WTC11 (cell line): ENCODE data around the gene WNK1. TPM values are rescaled to one million over a fixed set of nuclear protein-coding genes. Genes with fewer than 3 reads are reported as not detected.
A peak's percentile ranks its signal among the peaks of the same experiment; 100 is the strongest.

Experiments used
- ATAC-seq: fragments of 200-7000 bp; cut with Tn5 transposase; 2 replicates; pipeline ENCODE4 v1.10.0; 2021; ENCODE audit warnings: mild to moderate bottlenecking, moderate library complexity
- CTCF ChIA-PET: fragments of 300-600 bp; sonication (Branson Sonifier 250); formaldehyde crosslinking; loops from one replicate; lab custom pipeline; 2021; ENCODE audit warnings: antibody characterized with exemption; lab: Charles Lee
- POLR2A ChIA-PET: fragments of 350-600 bp; sonication (Branson Sonifier 250); formaldehyde crosslinking; loops from one replicate; lab custom pipeline; 2021; ENCODE audit warnings: antibody characterized with exemption; lab: Charles Lee
- DNase-seq: peaks from one replicate; pipeline ENCODE4 v3.0.0; 2021; ENCODE audit warnings: low spot score
- H3K27ac Mint-ChIP-seq: 2 replicates; pipeline ENCODE4 v1.8.0; 2021; ENCODE audit warnings: mixed read lengths
- H3K27me3 Mint-ChIP-seq: 2 replicates; pipeline ENCODE4 v1.8.0; 2021; ENCODE audit warnings: low read depth, mild to moderate bottlenecking, moderate library complexity, mixed read lengths
- H3K36me3 Mint-ChIP-seq: 2 replicates; pipeline ENCODE4 v1.8.0; 2021; ENCODE audit warnings: mixed read lengths
- H3K4me1 Mint-ChIP-seq: 2 replicates; pipeline ENCODE4 v1.8.0; 2022; ENCODE audit warnings: mixed read lengths
- H3K4me3 Mint-ChIP-seq: 2 replicates; pipeline ENCODE4 v1.8.0; 2021; ENCODE audit warnings: mild to moderate bottlenecking, moderate library complexity, mixed read lengths
- H3K9me3 Mint-ChIP-seq: 2 replicates; pipeline ENCODE4 v1.8.0; 2021; ENCODE audit warnings: mixed read lengths
- AFF4 ChIP-seq: sonication (generic); formaldehyde crosslinking; IDR thresholded peaks from 2 replicates; pipeline ENCODE4 v1.8.1; 2023; ENCODE audit warnings: mild to moderate bottlenecking, missing genetic modification reagents, borderline replicate concordance
- CREM ChIP-seq: sonication (generic); formaldehyde crosslinking; IDR thresholded peaks from 2 replicates; pipeline ENCODE4 v1.8.1; 2022; ENCODE audit warnings: mild to moderate bottlenecking, missing genetic modification reagents, moderate library complexity
- E2F1 ChIP-seq: sonication (generic); formaldehyde crosslinking; IDR thresholded peaks from 2 replicates; pipeline ENCODE4 v1.8.0; 2022; ENCODE audit warnings: mild to moderate bottlenecking, missing genetic modification reagents
- FOXJ3 ChIP-seq: sonication (generic); formaldehyde crosslinking; IDR thresholded peaks from 2 replicates; pipeline ENCODE4 v1.9.0; 2021; ENCODE audit warnings: missing genetic modification reagents, mild to moderate bottlenecking, borderline replicate concordance
- GRHL2 ChIP-seq: fragments of 250-450 bp; sonication (Bioruptor Pico); IDR thresholded peaks from 2 replicates; pipeline ENCODE4 v1.8.0; 2022; ENCODE audit warnings: mild to moderate bottlenecking, moderate library complexity; ENCODE audit not compliant: insufficient replicate concordance, severe bottlenecking
- MYBL2 ChIP-seq: sonication (generic); formaldehyde crosslinking; IDR thresholded peaks from 2 replicates; pipeline ENCODE4 v1.8.1; 2023; ENCODE audit warnings: mild to moderate bottlenecking, moderate library complexity, missing genetic modification reagents
- NR2C2 ChIP-seq: sonication (generic); formaldehyde crosslinking; IDR thresholded peaks from 2 replicates; pipeline ENCODE4 v1.8.0; 2022; ENCODE audit warnings: mild to moderate bottlenecking, missing genetic modification reagents
- SOX15 ChIP-seq: fragments of 250-450 bp; sonication (Bioruptor Pico); IDR thresholded peaks from 2 replicates; pipeline ENCODE4 v1.9.0; 2021; ENCODE audit warnings: mild to moderate bottlenecking
- TP53 ChIP-seq: sonication (generic); formaldehyde crosslinking; IDR thresholded peaks from 2 replicates; pipeline ENCODE4 v1.8.1; 2023; ENCODE audit warnings: mild to moderate bottlenecking, missing genetic modification reagents
- USF2 ChIP-seq: sonication (generic); formaldehyde crosslinking; IDR thresholded peaks from 2 replicates; pipeline ENCODE4 v1.8.1; 2023; ENCODE audit warnings: mild to moderate bottlenecking, missing genetic modification reagents, moderate library complexity
- ZBTB21 ChIP-seq: sonication (generic); formaldehyde crosslinking; IDR thresholded peaks from 2 replicates; pipeline ENCODE4 v1.8.1; 2023; ENCODE audit warnings: mild to moderate bottlenecking, missing genetic modification reagents, borderline replicate concordance
- ZNF121 ChIP-seq: sonication (generic); formaldehyde crosslinking; IDR thresholded peaks from 2 replicates; pipeline ENCODE4 v1.8.0; 2023; ENCODE audit warnings: missing genetic modification reagents
- ZNF281 ChIP-seq: sonication (generic); formaldehyde crosslinking; IDR thresholded peaks from 2 replicates; pipeline ENCODE4 v1.8.0; 2023; ENCODE audit warnings: mild to moderate bottlenecking, missing genetic modification reagents
- ZNF317 ChIP-seq: sonication (generic); formaldehyde crosslinking; IDR thresholded peaks from 2 replicates; pipeline ENCODE4 v1.8.1; 2023; ENCODE audit warnings: low read depth, mild to moderate bottlenecking, moderate library complexity, missing genetic modification reagents, borderline replicate concordance
- ZNF416 ChIP-seq: fragments of 250-450 bp; sonication (Bioruptor Pico); IDR thresholded peaks from 2 replicates; pipeline ENCODE4 v1.9.0; 2021; ENCODE audit warnings: mild to moderate bottlenecking, inconsistent platforms
- ZNF423 ChIP-seq: fragments of 250-450 bp; sonication (Bioruptor Pico); IDR thresholded peaks from 2 replicates; pipeline ENCODE4 v2.1.2; 2022; ENCODE audit warnings: mild to moderate bottlenecking, moderate library complexity
- total RNA-seq: library from RNA; stranded (reverse); gene quantifications from 3 replicates; pipeline ENCODE4 v1.2.3, GENCODE V29; 2021

The WNK1 gene
- total RNA-seq, 1 experiment from 2014 or later = 118 TPM

- DNase-seq = no peak
- ChIA-PET POLR2A (interaction anchor here (0.7 kb wide), 1 partner anchor 176 kb away, joined by 6 read pairs; no protein-coding TSS in a partner anchor), CTCF (interaction anchor here (0.7 to 1.7 kb wide), 4 partner anchors 7 to 231 kb away, joined by 3 to 6 read pairs (median 4); no protein-coding TSS in a partner anchor)
- no peak for TF ChIP-seq FOXJ3 (CRISPR knock-in tag)
- TF ChIP-seq ZNF121 (CRISPR knock-in tag) = peak; percentile 27; the same call in 1 of the 2 replicates
- Mint-ChIP-seq H3K27ac (no peak overlapping the region; the same call in 1 of the 2 replicates), H3K4me3 (no peak overlapping the region), H3K27me3 (no peaks in the 10 kb centered on the region), H3K4me1 (peaks cover 43% of the 10 kb centered on the region), H3K9me3 (no peaks in the 10 kb centered on the region), H3K36me3 (no peaks in the 10 kb centered on the region)
- no peak for ATAC-seq
These were observed 54.8 kb downstream of the WNK1 start for GRCh38 chr12:807041-807735.

GRCh38 chr12:810116-810515, 57.7 kb downstream of the WNK1 start:
- ChIA-PET CTCF (interaction anchor here (0.6 to 1.1 kb wide), 2 partner anchors 14 to 88 kb away, joined by 3 read pairs; no protein-coding TSS in a partner anchor), POLR2A (no interaction called here)
- DNase-seq (no peak), ATAC-seq (no peak)
- H3K4me3 Mint-ChIP-seq = no peak overlapping the region
- H3K4me1 Mint-ChIP-seq = peaks cover 36% of the 10 kb centered on the region
- H3K27me3 Mint-ChIP-seq = no peaks in the 10 kb centered on the region
- H3K36me3 Mint-ChIP-seq = peaks cover 16% of the 10 kb centered on the region
- 0 out of 2 replicates have a peak, but pooled peaks cover 3% of the 10 kb centered on the region for H3K9me3 Mint-ChIP-seq
- no peak for TF ChIP-seq TP53 (CRISPR knock-in tag)
- H3K27ac Mint-ChIP-seq = no peak overlapping the region

- ChIA-PET POLR2A (no interaction called here), CTCF (interaction anchor here (1.1 to 1.4 kb wide), 3 partner anchors 60 to 235 kb away, joined by 3 read pairs; no protein-coding TSS in a partner anchor)
- Mint-ChIP-seq H3K27ac (0 out of 2 replicates have a peak overlapping the region, but pooled peaks have one; percentile 13), H3K4me3 (no peak overlapping the region), H3K9me3 (0 out of 2 replicates have a peak, but pooled peaks cover 3% of the 10 kb centered on the region), H3K4me1 (peaks cover 35% of the 10 kb centered on the region), H3K36me3 (peaks cover 22% of the 10 kb centered on the region), H3K27me3 (no peaks in the 10 kb centered on the region)
- no peak for TF ChIP-seq ZNF423
- TF ChIP-seq ZNF416 (CRISPR knock-in tag) = no peak
- TF ChIP-seq ZNF317 (CRISPR knock-in tag) = no peak
- TF ChIP-seq USF2 = peak; percentile 22; the same call in 1 of the 2 replicates
- no peak for TF ChIP-seq ZBTB21 (CRISPR knock-in tag)
- no peak for DNase-seq
- ATAC-seq = no peak
These were observed 58.5 kb downstream of the WNK1 start for GRCh38 chr12:810671-811415.

GRCh38 chr12:812950-813349, 60.6 kb downstream of the WNK1 start:
- Mint-ChIP-seq H3K27ac (no peak overlapping the region), H3K4me3 (no peak overlapping the region), H3K4me1 (peaks cover 32% of the 10 kb centered on the region), H3K36me3 (peaks cover 27% of the 10 kb centered on the region), H3K9me3 (0 out of 2 replicates have a peak, but pooled peaks cover 3% of the 10 kb centered on the region), H3K27me3 (no peaks in the 10 kb centered on the region)
- ChIA-PET CTCF (interaction anchor here (1.6 to 1.9 kb wide), 2 partner anchors 59 to 62 kb away, joined by 7 read pairs; no protein-coding TSS in a partner anchor), POLR2A (no interaction called here)
- ATAC-seq (no peak), DNase-seq (no peak)
- no peak for TF ChIP-seq MYBL2
- no peak for TF ChIP-seq ZNF281 (CRISPR knock-in tag)
- TF ChIP-seq AFF4 (CRISPR knock-in tag) = no peak
- TF ChIP-seq GRHL2 (CRISPR knock-in tag) = no peak
- TF ChIP-seq NR2C2 (CRISPR knock-in tag) = no peak
- no peak for TF ChIP-seq SOX15 (CRISPR knock-in tag)
- no peak for TF ChIP-seq E2F1 (CRISPR knock-in tag)
- no peak for TF ChIP-seq ZNF416 (CRISPR knock-in tag)
- TF ChIP-seq CREM = no peak
